ACC112 (cell line): ENCODE data around the gene TMEM176A.

Experiments used
- H2AFZ ChIP-seq: fragments of 200-600 bp; sonication (generic); one replicate; pipeline ENCODE4 v1.6.0; 2017; ENCODE audit warnings: antibody characterized with exemption, low read length; ENCODE audit not compliant: unreplicated experiment
- H3K27ac ChIP-seq: fragments of 200-600 bp; sonication (generic); 2 replicates; pipeline ENCODE4 v1.5.1; 2014; ENCODE audit warnings: low read depth, mild to moderate bottlenecking, antibody characterized with exemption, low read length, moderate library complexity
- H3K27me3 ChIP-seq: fragments of 200-600 bp; sonication (generic); 2 replicates; pipeline ENCODE4 v1.6.1; 2014; ENCODE audit warnings: mild to moderate bottlenecking, antibody characterized with exemption, low read length, moderate library complexity, mixed read lengths; ENCODE audit not compliant: insufficient read depth
- H3K36me3 ChIP-seq: fragments of 200-600 bp; sonication (generic); 2 replicates; pipeline ENCODE4 v1.6.1; 2016; ENCODE audit warnings: mild to moderate bottlenecking, antibody characterized with exemption, low read length, moderate library complexity, mixed read lengths; ENCODE audit not compliant: insufficient read depth
- H3K4me1 ChIP-seq: fragments of 200-600 bp; sonication (generic); one replicate; pipeline ENCODE4 v1.6.1; 2016; ENCODE audit warnings: low read length, mixed read lengths; ENCODE audit not compliant: insufficient read depth, unreplicated experiment, control insufficient read depth
- H3K4me3 ChIP-seq: fragments of 200-600 bp; sonication (generic); 2 replicates; pipeline ENCODE4 v1.5.1; 2014; ENCODE audit warnings: mild to moderate bottlenecking, low read depth, low read length
- H3K79me2 ChIP-seq: fragments of 200-600 bp; sonication (generic); one replicate; pipeline ENCODE4 v1.6.0; 2016; ENCODE audit warnings: low read length; ENCODE audit not compliant: control insufficient read depth, unreplicated experiment, insufficient read depth

TMEM176A gene, protein sequence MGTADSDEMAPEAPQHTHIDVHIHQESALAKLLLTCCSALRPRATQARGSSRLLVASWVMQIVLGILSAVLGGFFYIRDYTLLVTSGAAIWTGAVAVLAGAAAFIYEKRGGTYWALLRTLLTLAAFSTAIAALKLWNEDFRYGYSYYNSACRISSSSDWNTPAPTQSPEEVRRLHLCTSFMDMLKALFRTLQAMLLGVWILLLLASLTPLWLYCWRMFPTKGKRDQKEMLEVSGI

GRCh38 chr7:150800581-150801241 is at the start of gene TMEM176A:
TSS of gene TMEM176A (plus strand) at chr7:150800769. CDS start at chr7:150801551, 782 bp downstream.
- Histone ChIP-seq H3K27me3 (peaks cover 47% of the 10 kb centered on the region), H3K4me1 (no peaks in the 10 kb centered on the region), H2AFZ (no peak within 1 kb of the TSS), H3K4me3 (no peak within 1 kb of the TSS), H3K36me3 (no peaks in the 10 kb centered on the region; the same call in 1 of the 2 replicates), H3K27ac (no peak within 1 kb of the TSS), H3K79me2 (no peaks in the 10 kb centered on the region)

DNA sequence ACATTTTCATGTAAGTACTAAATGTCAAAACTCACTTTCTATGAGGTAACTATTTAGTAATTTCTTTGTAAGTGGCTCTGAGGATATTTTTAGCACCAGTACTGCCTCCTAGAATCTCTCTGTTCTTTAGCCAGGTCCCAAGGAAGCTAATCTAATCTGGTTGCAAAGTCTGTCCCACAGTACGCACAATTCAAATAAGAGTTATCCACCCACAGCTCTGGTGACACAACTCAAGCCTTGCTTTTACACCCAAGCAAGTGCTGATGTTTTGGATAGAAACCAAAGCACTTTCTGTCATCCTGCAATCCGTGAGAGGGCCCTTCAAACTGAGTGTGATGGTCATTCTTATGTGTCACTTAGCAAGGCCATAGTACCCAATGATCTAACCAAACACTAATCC is 48.9 kb upstream of the TMEM176A start:
- Histone ChIP-seq H3K36me3 (no peaks in the 10 kb centered on the region), H3K4me3 (no peak overlapping the region), H3K79me2 (no peaks in the 10 kb centered on the region), H3K27ac (no peak overlapping the region), H2AFZ (no peak overlapping the region), H3K4me1 (no peaks in the 10 kb centered on the region), H3K27me3 (0 out of 2 replicates have a peak, but pooled peaks cover 3% of the 10 kb centered on the region)

DNA sequence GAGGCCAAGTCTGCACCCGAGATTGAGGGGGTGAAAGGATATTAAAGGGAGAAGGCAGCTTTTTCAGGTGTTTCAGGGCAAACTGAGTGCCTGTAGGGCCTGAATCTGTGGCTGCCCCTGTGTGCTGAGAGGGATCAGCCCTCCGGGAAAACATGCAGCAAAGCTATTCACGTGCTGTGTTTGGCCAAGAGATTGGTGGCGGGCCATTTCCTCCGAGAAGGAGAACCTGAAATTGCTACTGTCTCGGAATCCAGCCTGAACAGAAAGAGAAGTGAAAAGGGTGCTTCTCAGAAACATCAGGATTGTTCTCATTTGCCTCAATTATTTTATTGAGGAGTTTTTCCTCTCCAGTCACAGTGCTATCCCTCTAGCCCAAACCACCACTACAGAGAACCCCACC is 47.3 kb upstream of the TMEM176A start:
- Histone ChIP-seq H3K79me2 (no peaks in the 10 kb centered on the region), H3K27ac (no peak overlapping the region), H3K27me3 (0 out of 2 replicates have a peak, but pooled peaks cover 3% of the 10 kb centered on the region), H2AFZ (no peak overlapping the region), H3K36me3 (no peaks in the 10 kb centered on the region), H3K4me3 (no peak overlapping the region), H3K4me1 (no peaks in the 10 kb centered on the region)

- no peaks in the 10 kb centered on the region for H3K4me1 ChIP-seq
These were observed 46.6 kb upstream of the TMEM176A start for GRCh38 chr7:150753826-150754603.

GRCh38 chr7:150754951-150755350 is 45.6 kb upstream of the TMEM176A start:
- H3K4me1 ChIP-seq: no peaks in the 10 kb centered on the region
- no peak overlapping the region for H3K4me3 ChIP-seq
- H3K27me3 ChIP-seq: 0 out of 2 replicates have a peak, but pooled peaks cover 3% of the 10 kb centered on the region
- H3K79me2 ChIP-seq: no peaks in the 10 kb centered on the region
- H2AFZ ChIP-seq: no peak overlapping the region
- H3K27ac ChIP-seq: no peak overlapping the region
- no peaks in the 10 kb centered on the region for H3K36me3 ChIP-seq

More at GRCh38 chr7:150753826-150754603, 46.6 kb upstream of the TMEM176A start:
- Histone ChIP-seq H3K79me2 (no peaks in the 10 kb centered on the region), H3K27me3 (0 out of 2 replicates have a peak, but pooled peaks cover 3% of the 10 kb centered on the region), H3K36me3 (no peaks in the 10 kb centered on the region), H3K27ac (no peak overlapping the region), H2AFZ (no peak overlapping the region), H3K4me3 (no peak overlapping the region)

GRCh38 chr7:150755473-150756099 is 45.0 kb upstream of the TMEM176A start:
- Histone ChIP-seq H3K27me3 (0 out of 2 replicates have a peak, but pooled peaks cover 3% of the 10 kb centered on the region), H3K79me2 (no peaks in the 10 kb centered on the region), H3K4me1 (no peaks in the 10 kb centered on the region), H3K4me3 (no peak overlapping the region), H3K27ac (no peak overlapping the region), H2AFZ (no peak overlapping the region), H3K36me3 (no peaks in the 10 kb centered on the region)

DNA sequence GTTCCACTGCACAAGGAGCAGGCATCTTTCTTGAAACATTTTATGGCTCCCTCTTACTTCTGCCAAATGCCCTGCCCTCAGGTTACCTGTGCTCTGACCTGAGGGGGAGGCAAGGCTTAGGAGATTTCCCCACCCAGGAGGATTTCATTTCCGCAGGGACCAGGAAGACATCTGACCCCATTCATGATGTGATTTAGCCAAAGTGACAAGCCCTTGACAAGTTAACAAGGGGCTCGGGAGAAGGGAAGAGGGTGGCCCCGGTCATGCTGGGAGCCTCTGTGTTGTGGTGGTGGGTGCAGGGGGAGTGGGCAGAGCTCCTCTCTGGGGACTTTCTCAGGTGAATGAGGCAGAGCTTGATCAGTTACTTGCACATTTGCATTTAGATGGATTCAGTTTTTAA is 44.4 kb upstream of the TMEM176A start:
- Histone ChIP-seq H3K27ac (no peak overlapping the region), H2AFZ (no peak overlapping the region), H3K27me3 (0 out of 2 replicates have a peak, but pooled peaks cover 3% of the 10 kb centered on the region), H3K4me3 (no peak overlapping the region), H3K36me3 (no peaks in the 10 kb centered on the region), H3K4me1 (no peaks in the 10 kb centered on the region), H3K79me2 (no peaks in the 10 kb centered on the region)

DNA sequence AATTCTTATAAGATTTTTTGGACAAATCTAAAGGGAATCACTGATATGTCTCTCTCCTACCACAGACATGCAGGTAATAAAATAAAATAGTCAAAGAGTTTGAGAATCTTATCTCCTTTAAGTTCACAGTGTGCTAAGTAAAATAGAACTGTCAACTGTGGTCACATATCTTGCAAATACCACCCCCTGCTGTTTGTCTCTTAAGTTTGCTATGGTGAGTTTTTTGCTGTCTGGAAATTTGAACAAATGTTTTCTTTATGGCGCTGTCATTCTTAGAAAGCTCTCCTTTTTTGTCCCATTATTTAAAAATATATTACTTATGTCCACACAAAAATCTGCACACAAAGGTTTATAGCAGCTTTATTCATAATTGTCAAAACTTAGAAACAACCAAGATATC is 43.7 kb upstream of the TMEM176A start:
- Histone ChIP-seq H3K27me3 (0 out of 2 replicates have a peak, but pooled peaks cover under 1% of the 10 kb centered on the region), H3K27ac (no peak overlapping the region), H3K4me3 (no peak overlapping the region), H3K79me2 (no peaks in the 10 kb centered on the region), H3K4me1 (no peaks in the 10 kb centered on the region), H3K36me3 (no peaks in the 10 kb centered on the region), H2AFZ (no peak overlapping the region)

- Histone ChIP-seq H3K27ac (no peak overlapping the region), H3K4me3 (no peak overlapping the region), H3K79me2 (no peaks in the 10 kb centered on the region), H2AFZ (no peak overlapping the region), H3K4me1 (no peaks in the 10 kb centered on the region), H3K27me3 (no peaks in the 10 kb centered on the region), H3K36me3 (no peaks in the 10 kb centered on the region)
These were observed 41.1 kb upstream of the TMEM176A start for GRCh38 chr7:150759479-150759878.

GRCh38 chr7:150766334-150766709 is 34.2 kb upstream of the TMEM176A start:
- no peaks in the 10 kb centered on the region for H3K36me3 ChIP-seq
- H2AFZ ChIP-seq: no peak overlapping the region
- no peaks in the 10 kb centered on the region for H3K4me1 ChIP-seq
- no peaks in the 10 kb centered on the region for H3K27me3 ChIP-seq
- no peak overlapping the region for H3K4me3 ChIP-seq
- H3K79me2 ChIP-seq: no peaks in the 10 kb centered on the region
- no peak overlapping the region for H3K27ac ChIP-seq
